OCI-LY1 (cell line): Measurements from ENCODE around the gene IL1RAPL1.

Experiments
- H2AFZ ChIP-seq: fragments of 200-600 bp; sonication (generic), shearing (Covaris generic); 2 replicates; pipeline ENCODE4 v1.6.0; 2014; ENCODE audit warnings: antibody characterized with exemption, mild to moderate bottlenecking, low read length
- H3F3A ChIP-seq: fragments of 200-600 bp; sonication (generic), shearing (Covaris generic); 2 replicates; pipeline ENCODE4 v1.6.0; 2014; ENCODE audit warnings: mild to moderate bottlenecking, antibody characterized with exemption, low read length, moderate library complexity; ENCODE audit not compliant: insufficient read depth
- H3K27ac ChIP-seq: fragments of 200-600 bp; sonication (generic); 2 replicates; pipeline ENCODE4 v1.5.1; 2014; ENCODE audit warnings: low read length, mixed run types, mild to moderate bottlenecking, low read depth; ENCODE audit not compliant: poor library complexity, severe bottlenecking
- H3K27me3 ChIP-seq: fragments of 200-600 bp; sonication (generic); 2 replicates; pipeline ENCODE4 v1.6.0; 2014; ENCODE audit warnings: antibody characterized with exemption, mild to moderate bottlenecking, low read length, moderate library complexity; ENCODE audit not compliant: insufficient read depth
- H3K36me3 ChIP-seq: fragments of 200-600 bp; sonication (generic); 2 replicates; pipeline ENCODE4 v1.6.1; 2014; ENCODE audit warnings: mild to moderate bottlenecking, antibody characterized with exemption, low read length, moderate library complexity, mixed read lengths; ENCODE audit not compliant: insufficient read depth
- H3K4me1 ChIP-seq: fragments of 200-600 bp; sonication (generic); 2 replicates; pipeline ENCODE4 v1.5.1; 2014; ENCODE audit warnings: mild to moderate bottlenecking, low read length, moderate library complexity; ENCODE audit not compliant: insufficient read depth, severe bottlenecking
- H3K4me2 ChIP-seq: fragments of 200-600 bp; sonication (generic), shearing (Covaris generic); 2 replicates; pipeline ENCODE4 v1.6.1; 2014; ENCODE audit warnings: low read length
- H3K4me3 ChIP-seq: fragments of 200-600 bp; sonication (generic); 2 replicates; pipeline ENCODE4 v1.5.1; 2014; ENCODE audit warnings: low read length, low read depth, mild to moderate bottlenecking, mixed read lengths; ENCODE audit not compliant: poor library complexity, severe bottlenecking
- H3K79me2 ChIP-seq: fragments of 200-600 bp; shearing (Covaris generic); 2 replicates; pipeline ENCODE4 v1.6.1; 2016; ENCODE audit warnings: mixed run types, low read length, mixed read lengths; ENCODE audit not compliant: insufficient read depth
- H3K9ac ChIP-seq: fragments of 200-600 bp; sonication (generic), shearing (Covaris generic); 2 replicates; pipeline ENCODE4 v1.6.1; 2014; ENCODE audit warnings: mild to moderate bottlenecking, low read length, mixed read lengths
- H3K9me2 ChIP-seq: fragments of 200-600 bp; sonication (generic), shearing (Covaris generic); 2 replicates; pipeline ENCODE4 v1.6.1; 2014; ENCODE audit warnings: low read depth, mild to moderate bottlenecking, low read length, mixed read lengths
- H3K9me3 ChIP-seq: fragments of 200-600 bp; shearing (Covaris generic); 2 replicates; pipeline ENCODE4 v1.6.1; 2014; ENCODE audit warnings: low read length, mixed read lengths
- H4K20me1 ChIP-seq: fragments of 200-600 bp; sonication (generic), shearing (Covaris generic); 2 replicates; pipeline ENCODE4 v1.6.0; 2016; ENCODE audit warnings: mild to moderate bottlenecking, low read length; ENCODE audit not compliant: insufficient read depth
- CTCF ChIP-seq: fragments of 200-600 bp; sonication (generic), shearing (Covaris generic); IDR thresholded peaks from 2 replicates; pipeline ENCODE4 v1.5.1; 2017; ENCODE audit warnings: mild to moderate bottlenecking, antibody characterized with exemption, low read length, moderate library complexity, mixed read lengths
- EZH2 ChIP-seq: fragments of 200-600 bp; sonication (generic), shearing (Covaris generic); IDR thresholded peaks from 2 replicates; pipeline ENCODE4 v1.8.0; 2017; ENCODE audit warnings: borderline replicate concordance, mixed run types, mild to moderate bottlenecking, antibody characterized with exemption, low read length, moderate library complexity, mixed read lengths

The IL1RAPL1 gene

GRCh38 chrX:29652484-29652883 lies 1065.2 kb downstream of the IL1RAPL1 start:
- H3K4me3 ChIP-seq, result no peak overlapping the region
- no peaks in the 10 kb centered on the region for H3K9me3 ChIP-seq
- no peaks in the 10 kb centered on the region for H3K36me3 ChIP-seq
- no peaks in the 10 kb centered on the region for H3K79me2 ChIP-seq
- H3K27me3 ChIP-seq, result no peaks in the 10 kb centered on the region
- no peaks in the 10 kb centered on the region for H3K4me1 ChIP-seq
- TF ChIP-seq CTCF (no peak), EZH2 (no peak)
- no peak overlapping the region for H3K27ac ChIP-seq
- H3K9me2 ChIP-seq, result no peaks in the 10 kb centered on the region
- H3K9ac ChIP-seq, result no peak overlapping the region
- H3K4me2 ChIP-seq, result no peak overlapping the region
- no peaks in the 10 kb centered on the region for H3F3A ChIP-seq
- no peaks in the 10 kb centered on the region for H4K20me1 ChIP-seq
- no peak overlapping the region for H2AFZ ChIP-seq

- no peak overlapping the region for H3K27ac ChIP-seq
- TF ChIP-seq CTCF (no peak), EZH2 (no peak)
- no peak overlapping the region for H3K4me3 ChIP-seq
- H3K9ac ChIP-seq, result no peak overlapping the region
- H2AFZ ChIP-seq, result no peak overlapping the region
- no peaks in the 10 kb centered on the region for H3K27me3 ChIP-seq
- no peaks in the 10 kb centered on the region for H3K79me2 ChIP-seq
- no peaks in the 10 kb centered on the region for H4K20me1 ChIP-seq
- H3K36me3 ChIP-seq, result no peaks in the 10 kb centered on the region
- no peaks in the 10 kb centered on the region for H3F3A ChIP-seq
- no peaks in the 10 kb centered on the region for H3K9me2 ChIP-seq
- no peaks in the 10 kb centered on the region for H3K9me3 ChIP-seq
- no peaks in the 10 kb centered on the region for H3K4me1 ChIP-seq
- no peak overlapping the region for H3K4me2 ChIP-seq
Measured at GRCh38 chrX:29653721-29654120, 1066.5 kb downstream of the IL1RAPL1 start.

GRCh38 chrX:29659911-29660310 lies 1072.7 kb downstream of the IL1RAPL1 start:
- Histone ChIP-seq H3K27me3 (no peaks in the 10 kb centered on the region), H3K4me1 (no peaks in the 10 kb centered on the region), H3K36me3 (no peaks in the 10 kb centered on the region), H3K9me3 (no peaks in the 10 kb centered on the region), H2AFZ (no peak overlapping the region), H3F3A (no peaks in the 10 kb centered on the region), H3K9me2 (no peaks in the 10 kb centered on the region), H3K4me2 (no peak overlapping the region), H3K27ac (no peak overlapping the region), H3K4me3 (no peak overlapping the region), H3K9ac (no peak overlapping the region), H3K79me2 (no peaks in the 10 kb centered on the region), H4K20me1 (no peaks in the 10 kb centered on the region)
- no peak for TF ChIP-seq CTCF
- no peak for TF ChIP-seq EZH2
